ENCODE measurements around the gene MAP7D1. TPM values are rescaled to one million over a fixed set of nuclear protein-coding genes. Genes with fewer than 3 reads are reported as not detected.

The MAP7D1 gene
- total RNA-seq, 1 donor = 132 TPM

DNA sequence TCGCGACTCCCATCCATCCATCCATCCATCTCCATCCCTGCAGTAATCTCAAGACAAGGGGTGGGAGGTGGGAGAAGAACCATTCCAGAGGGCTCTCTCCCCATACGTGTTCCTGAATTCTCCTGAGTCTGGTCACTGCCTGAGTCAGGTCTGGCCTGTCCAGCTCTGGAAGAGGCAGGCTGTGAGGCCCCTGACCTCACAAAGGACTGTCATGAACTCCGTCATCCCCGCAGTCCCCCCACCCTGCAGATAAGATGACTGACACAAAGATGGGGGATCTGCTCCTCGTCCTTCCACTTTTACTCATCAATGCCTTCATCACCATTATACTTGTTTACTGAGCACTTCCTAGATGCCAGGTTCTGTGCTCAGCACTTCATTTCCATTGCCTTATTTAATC is 1.6 kb upstream of the MAP7D1 start:
- Histone ChIP-seq H2AFZ (ENCODE audit: low read length) (no peak overlapping the region), H3K79me2 (ENCODE audit: insufficient read depth, low read length) (peaks cover 43% of the 10 kb centered on the region), H3K4me3 (ENCODE audit: insufficient read depth, low read length) (no peak overlapping the region), H4K20me1 (ENCODE audit: insufficient read depth, low read length) (peaks cover 25% of the 10 kb centered on the region), H3K36me3 (ENCODE audit: insufficient read depth, low read length) (peaks cover 10% of the 10 kb centered on the region), H3K9me3 (ENCODE audit: low read depth, low read length) (no peaks in the 10 kb centered on the region), H3K4me1 (ENCODE audit: insufficient read depth, low read length) (peaks cover 50% of the 10 kb centered on the region), H3K27me3 (ENCODE audit: insufficient read depth, low read length) (no peaks in the 10 kb centered on the region), H3K4me2 (ENCODE audit: insufficient read depth, low read length) (no peak overlapping the region), H3K27ac (ENCODE audit: low read depth, low read length) (no peak overlapping the region)
- no peak for DNase-seq (ENCODE audit: insufficient read length, low spot score, missing footprints)
- TF ChIP-seq, protein P1, sequence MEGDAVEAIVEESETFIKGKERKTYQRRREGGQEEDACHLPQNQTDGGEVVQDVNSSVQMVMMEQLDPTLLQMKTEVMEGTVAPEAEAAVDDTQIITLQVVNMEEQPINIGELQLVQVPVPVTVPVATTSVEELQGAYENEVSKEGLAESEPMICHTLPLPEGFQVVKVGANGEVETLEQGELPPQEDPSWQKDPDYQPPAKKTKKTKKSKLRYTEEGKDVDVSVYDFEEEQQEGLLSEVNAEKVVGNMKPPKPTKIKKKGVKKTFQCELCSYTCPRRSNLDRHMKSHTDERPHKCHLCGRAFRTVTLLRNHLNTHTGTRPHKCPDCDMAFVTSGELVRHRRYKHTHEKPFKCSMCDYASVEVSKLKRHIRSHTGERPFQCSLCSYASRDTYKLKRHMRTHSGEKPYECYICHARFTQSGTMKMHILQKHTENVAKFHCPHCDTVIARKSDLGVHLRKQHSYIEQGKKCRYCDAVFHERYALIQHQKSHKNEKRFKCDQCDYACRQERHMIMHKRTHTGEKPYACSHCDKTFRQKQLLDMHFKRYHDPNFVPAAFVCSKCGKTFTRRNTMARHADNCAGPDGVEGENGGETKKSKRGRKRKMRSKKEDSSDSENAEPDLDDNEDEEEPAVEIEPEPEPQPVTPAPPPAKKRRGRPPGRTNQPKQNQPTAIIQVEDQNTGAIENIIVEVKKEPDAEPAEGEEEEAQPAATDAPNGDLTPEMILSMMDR (IDR thresholded peaks at IDR 0.05; ENCODE audit: extremely low read depth, low read depth, low read length) = no peak

DNA sequence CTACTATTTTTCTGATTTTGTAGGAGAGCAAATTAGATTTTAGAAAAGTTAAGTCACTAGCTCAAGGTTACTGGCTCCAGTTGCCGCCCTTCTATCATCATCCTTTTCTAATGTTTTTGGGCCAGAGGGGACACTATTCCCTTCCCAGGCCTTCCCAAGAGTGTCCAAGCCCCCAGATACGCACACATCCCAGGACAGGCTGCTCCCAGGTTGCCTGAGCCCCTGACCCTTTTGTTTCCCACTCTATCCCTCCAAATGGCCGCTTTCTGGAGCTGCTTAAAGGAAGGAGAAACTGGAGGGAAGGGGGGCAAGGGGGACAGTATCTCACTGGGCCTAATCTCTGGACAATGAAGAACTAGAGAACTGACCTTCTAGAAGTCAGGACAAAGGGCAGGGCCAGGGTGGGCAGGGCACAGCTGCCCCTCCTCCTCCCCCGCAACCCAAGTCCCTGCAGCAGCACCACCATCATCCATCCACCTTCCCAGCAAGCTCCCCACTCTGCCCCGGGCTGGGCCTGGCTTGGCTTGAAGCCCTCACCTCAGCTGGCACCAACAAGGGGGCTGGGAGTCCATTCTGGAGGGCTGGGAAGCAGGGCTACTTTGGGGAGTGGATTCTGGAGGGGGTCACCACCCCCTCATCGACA is 1.1 kb upstream of the MAP7D1 start:
- Histone ChIP-seq H3K27me3 (ENCODE audit: insufficient read depth, low read length) (no peaks in the 10 kb centered on the region), H3K36me3 (ENCODE audit: insufficient read depth, low read length) (peaks cover 16% of the 10 kb centered on the region), H2AFZ (ENCODE audit: low read length) (peak overlapping the region; percentile 87), H3K9me3 (ENCODE audit: low read depth, low read length) (no peaks in the 10 kb centered on the region), H3K27ac (ENCODE audit: low read depth, low read length) (peak overlapping the region; percentile 96), H4K20me1 (ENCODE audit: insufficient read depth, low read length) (peaks cover 31% of the 10 kb centered on the region), H3K4me1 (ENCODE audit: insufficient read depth, low read length) (peaks cover 53% of the 10 kb centered on the region), H3K4me3 (ENCODE audit: insufficient read depth, low read length) (peak overlapping the region; percentile 98), H3K79me2 (ENCODE audit: insufficient read depth, low read length) (peaks cover 48% of the 10 kb centered on the region), H3K4me2 (ENCODE audit: insufficient read depth, low read length) (peak overlapping the region; percentile 97)
- TF ChIP-seq, protein P1 (IDR thresholded peaks at IDR 0.05; ENCODE audit: extremely low read depth, low read depth, low read length) = no peak
- peak; percentile 64 for DNase-seq (ENCODE audit: insufficient read length, low spot score, missing footprints)

DNA sequence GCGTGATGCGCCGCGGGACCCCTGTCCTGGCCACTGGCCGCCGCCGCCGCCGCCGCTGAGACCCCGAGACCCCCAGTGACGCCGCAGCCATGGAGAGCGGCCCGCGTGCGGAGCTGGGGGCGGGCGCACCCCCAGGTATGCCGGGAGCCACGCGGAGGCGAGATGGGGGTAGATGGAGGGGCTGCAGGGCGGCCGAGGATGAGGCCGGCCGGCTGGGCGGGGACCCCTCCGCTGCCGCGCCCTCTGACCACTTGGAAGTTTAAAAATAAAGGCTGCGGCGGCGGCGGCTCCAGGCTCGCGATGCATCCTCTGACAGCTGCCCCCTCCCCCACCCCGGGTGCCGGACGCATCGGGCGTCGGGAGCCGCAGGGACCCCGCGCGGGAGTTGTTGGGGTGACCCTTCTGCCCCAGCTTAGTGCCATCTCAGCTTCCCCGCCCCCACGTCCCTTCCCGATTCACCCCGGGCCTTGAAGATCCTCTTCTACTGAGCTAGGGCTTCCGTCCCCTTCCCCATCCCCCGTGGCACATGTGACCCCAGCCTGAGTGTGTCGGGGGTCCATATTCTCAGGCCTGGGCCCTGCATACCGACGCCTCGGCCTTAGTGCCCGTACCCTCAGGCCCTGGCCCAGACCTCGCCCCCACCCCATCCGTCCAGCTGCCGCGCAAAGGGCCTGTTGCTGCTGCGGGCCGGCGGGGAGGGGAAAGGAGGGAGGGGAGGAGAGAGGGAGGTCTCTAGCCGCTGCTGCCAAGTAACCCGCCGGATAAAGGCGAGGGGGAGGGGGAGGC is 562 bp downstream of the MAP7D1 start:
- Histone ChIP-seq H3K4me3 (ENCODE audit: insufficient read depth, low read length) (peak overlapping the region; percentile 98), H4K20me1 (ENCODE audit: insufficient read depth, low read length) (peaks cover 47% of the 10 kb centered on the region), H3K9me3 (ENCODE audit: low read depth, low read length) (no peaks in the 10 kb centered on the region), H3K79me2 (ENCODE audit: insufficient read depth, low read length) (peaks cover 65% of the 10 kb centered on the region), H3K27me3 (ENCODE audit: insufficient read depth, low read length) (no peaks in the 10 kb centered on the region), H3K4me1 (ENCODE audit: insufficient read depth, low read length) (peaks cover 54% of the 10 kb centered on the region), H3K36me3 (ENCODE audit: insufficient read depth, low read length) (peaks cover 21% of the 10 kb centered on the region), H3K27ac (ENCODE audit: low read depth, low read length) (peak overlapping the region; percentile 96), H3K4me2 (ENCODE audit: insufficient read depth, low read length) (peak overlapping the region; percentile 91), H2AFZ (ENCODE audit: low read length) (peak overlapping the region; percentile 60)
- TF ChIP-seq, protein P1 (IDR thresholded peaks at IDR 0.05; ENCODE audit: extremely low read depth, low read depth, low read length) = no peak
- DNase-seq (ENCODE audit: insufficient read length, low spot score, missing footprints) = no peak

All from osteoblast (primary cell).